Subcutaneous abdominal adipose tissue (tissue), 5 donors: ENCODE data around the gene MORN1.
"Not testable (repeated sequence)": the region's sequence is repeated elsewhere in the genome, so short reads cannot be mapped to it uniquely, and the experiment has no call there.

ENCODE experiments used
- H3K27ac ChIP-seq: one replicate; pipeline ENCODE4 v1.7.0; 2013; ENCODE audit warnings: low read depth, mild to moderate bottlenecking, inconsistent platforms, low read length, moderate library complexity
- H3K27me3 ChIP-seq, 5 donors: one replicate each; pipeline ENCODE4 v1.7.0; 2013; ENCODE audit warnings: low read length in 5 of 5, inconsistent platforms in 1 of 5; ENCODE audit not compliant: control insufficient read depth in 5 of 5, insufficient read depth in 4 of 5
- H3K36me3 ChIP-seq, 5 donors: one replicate each; pipeline ENCODE4 v1.7.0; 2013; ENCODE audit warnings: low read length in 5 of 5; ENCODE audit not compliant: control insufficient read depth in 5 of 5, insufficient read depth in 5 of 5
- H3K4me1 ChIP-seq, 5 donors: one replicate each; pipeline ENCODE4 v1.7.0; 2013; ENCODE audit warnings: low read length in 5 of 5, mild to moderate bottlenecking in 3 of 5, moderate library complexity in 1 of 5; ENCODE audit not compliant: control insufficient read depth in 5 of 5, insufficient read depth in 5 of 5
- H3K4me3 ChIP-seq, 5 donors: one replicate each; pipeline ENCODE4 v1.7.0; 2013; ENCODE audit warnings: low read length in 5 of 5, low read depth in 1 of 5
- H3K9ac ChIP-seq, 5 donors: one replicate each; pipeline ENCODE4 v1.7.0; 2013; ENCODE audit warnings: low read length in 5 of 5, mild to moderate bottlenecking in 4 of 5, moderate library complexity in 3 of 5
- H3K9me3 ChIP-seq, 5 donors: one replicate each; pipeline ENCODE4 v1.7.0; 2013; ENCODE audit warnings: low read length in 5 of 5; ENCODE audit not compliant: control insufficient read depth in 5 of 5
- donor health status: healthy.
- donor health status: healthy.
- donor health status: healthy.
- donor health status: healthy.
- donor health status: healthy.

MORN1 gene

DNA sequence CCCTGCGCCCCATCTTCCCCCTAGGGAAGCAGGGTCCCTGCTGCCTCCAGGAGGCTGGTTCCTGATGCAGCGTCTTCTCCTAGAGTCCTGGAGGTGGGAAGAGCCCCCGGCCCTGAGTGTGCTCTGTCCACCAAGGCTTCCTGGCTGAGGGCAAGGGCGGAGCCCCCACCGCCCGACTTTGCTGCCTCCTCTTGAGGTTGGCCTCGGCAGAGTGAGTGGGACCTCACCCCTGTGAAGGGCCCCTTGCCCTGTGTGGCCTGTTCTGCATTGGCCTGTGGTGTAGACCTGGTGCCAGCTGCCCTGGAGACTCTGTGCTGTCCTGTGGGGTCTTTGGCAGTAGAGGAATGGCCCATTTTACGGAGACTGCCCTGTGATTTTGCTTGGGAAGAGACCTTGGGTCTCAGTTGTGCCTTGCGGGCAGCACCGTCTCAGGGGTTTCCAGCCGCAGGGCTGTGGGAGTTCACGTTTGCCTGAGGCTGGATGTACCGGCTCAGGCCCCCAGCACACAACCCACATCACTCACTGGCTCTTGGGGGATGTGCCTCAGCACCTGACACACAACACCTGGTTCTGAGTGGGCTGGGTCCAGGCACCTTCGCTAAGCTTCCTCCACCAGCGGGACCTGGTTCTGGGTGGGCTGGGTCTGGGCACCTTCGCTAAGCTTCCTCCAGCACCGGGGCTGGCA is 89.6 kb downstream of the MORN1 start:
- peaks cover 0 to 53% (median 43%) of the 10 kb centered on the region in 5 donors for H3K36me3 ChIP-seq
- H3K4me1 ChIP-seq: peaks cover 8 to 69% (median 49%) of the 10 kb centered on the region in 5 donors
- H3K27ac ChIP-seq: peak overlapping the region; percentile 82
- peak overlapping the region in 1 of 5 donors; percentile 28 for H3K9ac ChIP-seq
- no peak overlapping the region for H3K4me3 ChIP-seq
- H3K9me3 ChIP-seq: no peaks in the 10 kb centered on the region
- H3K27me3 ChIP-seq: no peaks in the 10 kb centered on the region

DNA sequence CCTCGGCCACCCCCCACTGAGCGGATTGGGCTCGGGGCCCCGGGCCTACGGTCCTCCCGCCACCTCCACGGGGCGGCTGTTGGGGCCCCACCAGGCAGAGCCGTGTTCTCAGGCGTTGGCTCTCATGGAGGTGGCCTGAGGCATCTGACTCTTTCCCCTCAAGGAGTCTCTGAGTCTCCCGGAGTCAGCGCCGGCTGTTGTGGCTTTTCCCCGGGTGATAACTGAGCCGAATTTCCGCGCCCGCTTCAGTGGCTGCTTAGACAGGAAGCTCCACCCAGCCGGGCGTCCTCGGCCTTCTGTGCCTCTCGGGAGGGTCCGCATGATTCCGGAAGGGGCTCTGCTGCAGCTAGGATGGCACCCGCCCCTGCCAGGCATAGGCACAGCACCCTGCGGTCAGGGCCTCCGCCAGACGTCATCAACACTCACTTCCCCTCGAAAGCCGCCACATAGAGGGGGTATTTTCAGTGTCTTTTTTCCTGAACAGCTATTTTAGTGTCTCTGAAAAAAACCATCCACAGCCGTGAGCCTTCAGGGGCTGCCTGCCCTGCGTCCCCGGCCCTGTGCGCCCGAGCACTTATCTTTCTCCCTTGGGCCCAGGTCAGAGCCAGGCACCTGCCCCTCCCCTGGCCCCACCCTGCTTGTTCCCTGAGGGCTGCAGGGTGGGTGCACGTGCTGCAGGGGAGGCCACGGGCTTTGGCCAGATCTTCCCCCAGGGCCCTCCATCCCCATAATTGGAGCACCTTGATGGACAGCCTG is 90.3 kb downstream of the MORN1 start:
- H3K36me3 ChIP-seq: peaks cover 0 to 45% (median 35%) of the 10 kb centered on the region in 5 donors
- H3K9ac ChIP-seq: peak overlapping the region in 4 of 5 donors; percentile 28 to 66 (median 48)

DNA sequence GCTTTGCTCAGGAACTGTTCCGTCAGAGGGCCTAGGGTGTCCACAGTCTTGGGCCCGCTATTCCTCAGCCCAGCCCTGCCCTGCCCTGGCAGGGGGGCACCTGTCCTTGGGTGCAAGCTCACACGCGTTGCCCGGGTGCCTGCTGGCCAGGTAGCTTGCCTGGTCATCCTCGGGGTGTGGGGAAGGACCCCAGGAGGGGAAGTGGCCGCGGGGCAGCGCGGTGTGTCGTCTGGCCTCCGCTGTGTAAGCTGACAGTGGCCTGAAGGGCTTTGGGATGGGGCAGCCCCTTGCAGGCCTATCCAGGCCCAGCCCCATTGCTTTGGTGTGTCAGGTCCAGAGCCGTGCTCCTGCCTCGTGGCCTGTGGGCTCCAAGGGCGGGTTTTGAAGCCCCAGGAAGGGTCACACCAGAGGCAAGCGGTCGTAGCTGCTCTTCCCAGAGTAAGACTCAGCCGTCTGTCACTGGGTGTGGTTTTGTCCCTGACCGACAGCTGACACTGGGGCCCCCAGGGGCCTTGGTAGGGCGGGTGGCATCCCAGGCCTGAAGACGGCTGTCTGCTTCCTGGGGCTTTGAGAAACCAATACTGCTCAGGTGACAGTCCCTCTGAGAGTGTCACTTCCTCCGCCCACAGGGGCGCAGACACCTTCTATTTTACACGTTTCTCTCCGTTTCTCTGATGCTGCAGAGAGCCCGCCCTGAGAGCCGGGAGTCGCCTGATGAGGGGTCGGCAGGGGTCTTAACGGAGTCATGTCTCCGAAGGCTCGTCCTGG is 91.2 kb downstream of the MORN1 start:
- no peaks in the 10 kb centered on the region for H3K27me3 ChIP-seq
- H3K4me3 ChIP-seq: peak overlapping the region; percentile 18 to 55 (median 27)
- H3K36me3 ChIP-seq: peaks cover 0 to 37% (median 27%) of the 10 kb centered on the region in 5 donors
- peaks cover 8 to 79% (median 55%) of the 10 kb centered on the region in 5 donors for H3K4me1 ChIP-seq
- no peaks in the 10 kb centered on the region for H3K9me3 ChIP-seq
- peak overlapping the region; percentile 14 to 66 (median 38) for H3K9ac ChIP-seq
- peak overlapping the region; percentile 82 for H3K27ac ChIP-seq

More for the DNA sequence above, 90.3 kb downstream of the MORN1 start:
- Histone ChIP-seq H3K27me3 (no peaks in the 10 kb centered on the region), H3K4me3 (peak overlapping the region in 4 of 5 donors; percentile 18 to 55 (median 32)), H3K4me1 (peaks cover 8 to 75% (median 51%) of the 10 kb centered on the region in 5 donors), H3K9me3 (no peaks in the 10 kb centered on the region), H3K27ac (peak overlapping the region; percentile 82)

DNA sequence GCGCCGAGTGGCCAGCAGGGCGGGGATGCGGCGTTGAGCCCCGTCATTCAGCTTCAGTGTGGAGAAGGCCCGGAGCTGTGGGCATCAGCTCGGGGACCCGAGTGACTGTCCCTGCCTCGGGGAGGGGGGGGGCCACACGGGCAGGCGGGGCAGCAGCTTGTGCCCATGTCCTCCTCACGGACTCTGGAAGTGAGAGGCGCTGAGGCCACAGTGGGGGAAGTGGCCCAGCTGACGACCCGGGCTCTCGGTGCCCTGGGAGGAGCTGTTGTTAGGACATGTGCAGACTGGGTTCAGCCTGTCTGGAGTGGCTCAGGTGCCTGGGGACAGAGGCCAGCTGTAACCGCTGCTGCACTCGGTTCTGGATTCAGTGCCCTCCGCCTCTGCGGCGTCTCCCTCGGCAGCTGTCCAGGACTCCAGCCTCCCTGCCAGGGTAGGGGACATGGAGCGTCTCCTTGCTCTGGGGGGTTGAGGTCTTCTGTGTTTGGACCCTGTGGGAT is 92.2 kb downstream of the MORN1 start:
- H3K36me3 ChIP-seq: peaks cover 0 to 31% (median 17%) of the 10 kb centered on the region in 5 donors
- no peaks in the 10 kb centered on the region for H3K9me3 ChIP-seq
- H3K27ac ChIP-seq: peak overlapping the region; percentile 82
- H3K9ac ChIP-seq: peak overlapping the region in 2 of 5 donors; percentile 36 to 38
- peaks cover 8 to 80% (median 64%) of the 10 kb centered on the region in 5 donors for H3K4me1 ChIP-seq
- H3K27me3 ChIP-seq: no peaks in the 10 kb centered on the region
- H3K4me3 ChIP-seq: peak overlapping the region in 2 of 5 donors; percentile 10 to 55

DNA sequence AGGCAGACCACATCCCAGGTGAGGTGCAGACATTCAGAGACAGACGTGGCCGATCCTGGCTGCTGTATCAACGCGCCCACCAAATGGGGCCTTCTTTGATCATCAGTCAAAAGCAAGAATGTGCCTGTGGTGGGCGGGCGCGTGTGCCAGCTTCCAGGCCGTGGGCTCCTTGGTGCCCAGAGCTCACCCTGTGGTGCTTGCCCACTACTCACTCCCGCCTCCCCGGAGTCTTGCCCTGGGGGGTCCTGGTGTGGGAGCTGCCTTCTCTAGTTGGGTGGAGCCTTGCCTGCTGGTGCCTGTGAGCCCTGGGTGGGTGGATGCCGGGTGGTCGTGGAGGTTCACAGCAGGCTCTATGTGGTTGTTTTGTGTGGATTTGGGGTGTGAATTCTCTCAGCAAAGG is 92.7 kb downstream of the MORN1 start:
- H3K4me1 ChIP-seq: peaks cover 8 to 85% (median 69%) of the 10 kb centered on the region in 5 donors
- no peak overlapping the region for H3K4me3 ChIP-seq
- H3K27ac ChIP-seq: no peak overlapping the region
- no peaks in the 10 kb centered on the region for H3K27me3 ChIP-seq
- H3K9me3 ChIP-seq: no peaks in the 10 kb centered on the region
- H3K9ac ChIP-seq: peak overlapping the region in 1 of 5 donors; percentile 36
- H3K36me3 ChIP-seq: peaks cover 0 to 26% (median 12%) of the 10 kb centered on the region in 5 donors

DNA sequence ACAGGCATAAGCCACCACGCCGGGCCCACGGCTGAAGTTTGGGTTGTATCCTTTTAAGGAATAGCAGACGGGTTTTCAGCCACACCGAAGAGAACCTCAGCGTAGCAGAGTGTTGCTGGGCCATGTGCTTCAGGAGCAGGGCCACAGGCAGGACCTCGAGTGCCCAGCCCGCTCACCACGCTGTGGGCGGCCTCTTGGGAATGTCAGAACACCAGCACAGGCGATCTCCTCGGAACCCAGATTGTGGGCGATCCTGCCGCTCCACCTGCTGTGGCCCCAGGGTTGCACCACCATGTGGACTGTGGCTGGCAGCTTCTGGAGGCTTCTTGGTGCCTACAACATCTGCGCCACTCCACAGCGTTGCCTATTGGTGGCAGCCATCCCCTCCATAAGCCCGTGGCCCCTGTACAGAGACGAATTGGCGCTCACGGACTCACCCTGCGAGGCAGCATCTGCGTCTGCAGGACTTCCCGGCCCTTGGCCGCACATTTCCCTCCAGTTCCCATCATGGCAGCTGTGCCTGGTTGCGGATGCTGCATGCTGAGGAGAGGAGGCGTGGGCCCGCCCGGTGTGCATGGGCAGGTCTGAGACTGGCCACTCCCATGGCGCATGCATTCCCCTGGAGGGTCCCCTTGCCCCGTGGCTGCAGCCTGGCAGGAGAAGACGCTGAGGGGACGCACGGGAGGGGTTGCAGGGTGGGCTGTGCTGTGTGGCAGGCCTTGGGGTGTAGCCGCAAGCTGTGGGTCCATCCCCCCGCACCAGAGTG is 93.9 kb downstream of the MORN1 start:
- Histone ChIP-seq H3K36me3 (peaks cover 0 to 15% (median 0%) of the 10 kb centered on the region in 5 donors), H3K27ac (no peak overlapping the region), H3K4me1 (peaks cover 10 to 93% (median 78%) of the 10 kb centered on the region in 5 donors), H3K27me3 (no peaks in the 10 kb centered on the region), H3K9ac (no peak overlapping the region), H3K4me3 (no peak overlapping the region), H3K9me3 (no peaks in the 10 kb centered on the region)

DNA sequence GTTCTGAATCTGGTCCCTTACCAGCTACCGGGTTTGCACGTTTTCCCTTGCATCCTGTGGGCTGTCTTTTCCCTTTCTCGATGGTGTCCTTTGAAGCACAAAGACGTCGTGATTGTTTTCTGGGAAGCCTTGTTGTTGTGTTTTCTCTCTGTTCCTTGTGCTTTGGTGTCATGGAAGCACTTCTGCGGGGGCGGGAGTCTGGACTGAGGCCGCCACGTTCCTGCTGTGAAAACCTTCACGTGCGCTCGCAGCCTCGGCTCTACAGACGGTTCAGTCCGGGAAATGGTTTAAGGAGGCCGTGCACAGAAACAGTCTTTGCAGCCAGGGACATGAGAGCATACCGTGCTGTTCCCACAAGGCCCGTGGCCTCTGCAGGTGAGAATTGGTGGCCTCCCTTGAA is 94.7 kb downstream of the MORN1 start:
- H3K9ac ChIP-seq: no peak overlapping the region
- peaks cover 12 to 93% (median 80%) of the 10 kb centered on the region in 5 donors for H3K4me1 ChIP-seq
- no peak overlapping the region for H3K27ac ChIP-seq
- no peak overlapping the region for H3K4me3 ChIP-seq
- no peaks in the 10 kb centered on the region for H3K9me3 ChIP-seq
- H3K36me3 ChIP-seq: peaks cover 0 to 15% (median 0%) of the 10 kb centered on the region in 5 donors
- H3K27me3 ChIP-seq: no peaks in the 10 kb centered on the region

DNA sequence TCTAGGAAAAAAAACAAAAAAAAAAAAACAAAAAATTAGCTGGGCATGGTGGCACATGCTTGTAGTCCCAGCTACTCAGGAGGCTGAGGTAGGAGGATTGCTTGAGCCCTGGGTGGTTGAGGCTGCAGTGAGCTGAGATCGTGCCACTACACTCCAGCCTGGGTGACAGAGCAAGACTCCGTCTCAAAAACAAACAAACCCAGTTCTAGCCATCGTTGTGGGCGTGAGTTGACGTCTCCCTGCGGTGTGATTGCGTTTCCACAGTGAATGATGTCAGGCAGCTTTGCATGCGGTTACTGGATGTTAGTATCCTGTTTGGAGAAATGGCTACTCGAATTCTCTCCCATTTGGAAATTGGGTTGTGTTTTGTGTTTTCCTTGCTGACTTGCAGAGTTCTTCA is 95.1 kb downstream of the MORN1 start:
- H3K9ac ChIP-seq, H3K4me3 ChIP-seq, H3K27ac ChIP-seq, H3K27me3 ChIP-seq, H3K9me3 ChIP-seq: not testable (repeated sequence)
- H3K4me1 ChIP-seq: peaks cover 13 to 93% (median 79%) of the 10 kb centered on the region in 5 donors
- H3K36me3 ChIP-seq: peaks cover 0 to 15% (median 0%) of the 10 kb centered on the region in 5 donors

DNA sequence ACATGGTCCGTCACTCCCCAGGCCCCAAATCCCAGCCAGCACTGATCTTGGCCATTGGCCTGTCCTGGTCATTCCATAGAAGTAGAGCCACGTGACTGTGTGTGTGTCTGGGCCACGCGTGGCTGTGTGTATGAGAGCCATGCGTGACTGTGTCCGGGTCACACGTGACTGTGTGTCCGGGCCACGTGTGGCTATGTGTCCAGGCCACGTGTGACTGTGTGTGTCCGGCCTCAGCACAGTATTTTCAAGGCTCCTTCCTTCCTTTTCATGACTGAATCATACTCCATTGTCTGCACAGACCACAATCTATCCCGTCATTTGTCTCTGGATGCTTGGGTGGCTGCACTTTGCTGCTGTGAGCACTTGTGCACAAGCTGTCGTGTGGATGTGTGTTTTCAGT is 95.8 kb downstream of the MORN1 start:
- Histone ChIP-seq H3K27ac (no peak overlapping the region), H3K27me3 (no peaks in the 10 kb centered on the region), H3K4me1 (peaks cover 14 to 93% (median 78%) of the 10 kb centered on the region in 5 donors), H3K9ac (no peak overlapping the region), H3K9me3 (no peaks in the 10 kb centered on the region), H3K36me3 (peaks cover 0 to 15% (median 0%) of the 10 kb centered on the region in 5 donors), H3K4me3 (no peak overlapping the region)
